ENCODE results near the gene GTSF1L.

The GTSF1L gene

DNA sequence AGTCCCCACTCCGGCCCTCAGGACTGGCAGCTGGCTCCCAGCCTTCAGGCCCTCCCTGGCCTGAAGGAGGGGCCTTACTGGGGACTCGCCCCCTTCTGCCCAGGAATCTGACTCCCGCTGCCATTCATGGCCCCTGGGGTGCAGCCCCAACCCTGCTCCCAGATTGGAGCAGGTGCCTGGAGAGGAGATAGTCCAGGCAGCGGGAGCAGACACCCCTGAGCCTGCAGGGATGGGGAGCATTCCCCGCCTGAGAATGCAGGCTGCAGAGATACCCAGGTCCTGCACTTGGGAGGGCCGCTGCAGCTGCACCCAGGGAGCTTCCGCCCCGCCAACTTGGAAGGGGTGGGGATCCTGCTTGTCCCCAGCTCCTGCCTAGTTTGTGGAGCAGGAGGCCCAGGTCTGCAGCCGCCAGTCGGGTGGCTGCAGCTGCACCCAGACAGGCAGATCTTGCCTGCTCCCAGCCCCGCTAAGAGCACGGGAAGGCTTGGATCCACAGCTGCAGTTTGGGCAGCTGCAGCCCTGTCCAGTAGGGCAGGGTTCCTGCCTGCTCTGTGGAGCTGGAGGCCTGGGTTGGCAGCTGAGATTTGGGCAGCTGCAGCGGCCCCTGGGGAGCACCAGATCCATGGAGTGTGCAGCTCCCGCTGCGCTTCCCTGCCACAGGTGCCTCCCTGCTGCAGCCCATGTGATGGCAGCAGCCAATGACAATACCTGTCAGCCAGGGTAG lies 5.2 kb downstream of the GTSF1L start:
- ATAC-seq = peak; percentile 25; the same call in 2 of the 3 replicates
- TF ChIP-seq ZNF565 (CRISPR knock-in tag; conservative IDR thresholded peaks at IDR 0.05; ENCODE audit: low read depth) = no peak
- TF ChIP-seq ZC3H10 (CRISPR knock-in tag; IDR thresholded peaks at IDR 0.05) = no peak
- TF ChIP-seq CSDC2 (CRISPR knock-in tag; IDR thresholded peaks at IDR 0.05) = no peak
- TF ChIP-seq ZFP3 (CRISPR knock-in tag; IDR thresholded peaks at IDR 0.05) = no peak
- TF ChIP-seq ZFP30 (CRISPR knock-in tag; IDR thresholded peaks at IDR 0.05) = no peak
- no peak for TF ChIP-seq RARB (CRISPR knock-in tag; IDR thresholded peaks at IDR 0.05)
- no peak for TF ChIP-seq PATZ1 (CRISPR knock-in tag; IDR thresholded peaks at IDR 0.05; ENCODE audit: borderline replicate concordance)
- TF ChIP-seq ISL1 (CRISPR knock-in tag; IDR thresholded peaks at IDR 0.05) = no peak
- no peak for TF ChIP-seq TCF4 (CRISPR knock-in tag; IDR thresholded peaks at IDR 0.05; ENCODE audit: borderline replicate concordance)
- TF ChIP-seq TOX (CRISPR knock-in tag; IDR thresholded peaks at IDR 0.05; ENCODE audit: borderline replicate concordance) = no peak
- no peak for TF ChIP-seq ZNF8 (CRISPR knock-in tag; IDR thresholded peaks at IDR 0.05)
- no peak for TF ChIP-seq PPARA (CRISPR knock-in tag; IDR thresholded peaks at IDR 0.05; ENCODE audit: borderline replicate concordance)
- TF ChIP-seq, protein P1, sequence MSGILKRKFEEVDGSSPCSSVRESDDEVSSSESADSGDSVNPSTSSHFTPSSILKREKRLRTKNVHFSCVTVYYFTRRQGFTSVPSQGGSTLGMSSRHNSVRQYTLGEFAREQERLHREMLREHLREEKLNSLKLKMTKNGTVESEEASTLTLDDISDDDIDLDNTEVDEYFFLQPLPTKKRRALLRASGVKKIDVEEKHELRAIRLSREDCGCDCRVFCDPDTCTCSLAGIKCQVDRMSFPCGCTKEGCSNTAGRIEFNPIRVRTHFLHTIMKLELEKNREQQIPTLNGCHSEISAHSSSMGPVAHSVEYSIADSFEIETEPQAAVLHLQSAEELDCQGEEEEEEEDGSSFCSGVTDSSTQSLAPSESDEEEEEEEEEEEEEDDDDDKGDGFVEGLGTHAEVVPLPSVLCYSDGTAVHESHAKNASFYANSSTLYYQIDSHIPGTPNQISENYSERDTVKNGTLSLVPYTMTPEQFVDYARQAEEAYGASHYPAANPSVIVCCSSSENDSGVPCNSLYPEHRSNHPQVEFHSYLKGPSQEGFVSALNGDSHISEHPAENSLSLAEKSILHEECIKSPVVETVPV (CRISPR knock-in tag; IDR thresholded peaks at IDR 0.05) = no peak
- no peak for TF ChIP-seq TSHZ2 (CRISPR knock-in tag; IDR thresholded peaks at IDR 0.05)
- TF ChIP-seq POU6F1 (CRISPR knock-in tag; IDR thresholded peaks at IDR 0.05; ENCODE audit: borderline replicate concordance, low read depth) = no peak
- TF ChIP-seq SNAI2 (CRISPR knock-in tag; IDR thresholded peaks at IDR 0.05) = no peak
- TF ChIP-seq ZNF70 (CRISPR knock-in tag; IDR thresholded peaks at IDR 0.05) = no peak

DNA sequence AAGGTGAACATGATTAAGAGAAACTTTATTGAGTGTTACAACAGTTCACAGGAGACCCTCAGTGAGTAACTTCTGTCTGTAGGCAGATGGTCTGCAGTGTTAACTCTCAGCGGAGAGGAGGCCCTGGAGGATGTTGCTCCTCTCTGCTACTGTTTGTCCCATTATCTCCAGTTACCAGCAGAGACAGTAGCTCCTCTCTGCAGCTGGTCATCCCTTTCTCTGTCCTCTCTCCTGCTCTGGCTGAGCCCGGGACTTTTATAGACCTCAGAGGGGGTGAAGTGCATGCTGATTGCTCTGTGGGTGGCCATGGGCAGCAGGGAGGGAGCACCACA lies 5.7 kb downstream of the GTSF1L start:
- TF ChIP-seq TSHZ2 (CRISPR knock-in tag; IDR thresholded peaks at IDR 0.05) (no peak), CREB5 (CRISPR knock-in tag; IDR thresholded peaks at IDR 0.05; ENCODE audit: low read depth) (no peak), POU6F1 (CRISPR knock-in tag; IDR thresholded peaks at IDR 0.05; ENCODE audit: borderline replicate concordance, low read depth) (no peak), ZFP3 (CRISPR knock-in tag; IDR thresholded peaks at IDR 0.05) (no peak), ZNF70 (CRISPR knock-in tag; IDR thresholded peaks at IDR 0.05) (no peak), ISL1 (CRISPR knock-in tag; IDR thresholded peaks at IDR 0.05) (no peak), ESRRG (CRISPR knock-in tag; IDR thresholded peaks at IDR 0.05) (no peak), ZNF565 (CRISPR knock-in tag; conservative IDR thresholded peaks at IDR 0.05; ENCODE audit: low read depth) (no peak)
- ATAC-seq = no peak; the same call in 2 of the 3 replicates
